K562 (cell line): Measurements from ENCODE around the gene LAMTOR1. TPM values are rescaled to one million over a fixed set of nuclear protein-coding genes. Genes with fewer than 3 reads are reported as not detected.

Experiments used
- ERF ChIP-seq: fragments of 450-650 bp; formaldehyde crosslinking; IDR thresholded peaks from 2 replicates; pipeline ENCODE4 v1.4.0; 2020; ENCODE audit warnings: mild to moderate bottlenecking, mixed read lengths
- ETV1 ChIP-seq: fragments of 450-650 bp; conservative IDR thresholded peaks from 2 replicates; pipeline ENCODE4 v1.6.1; 2016; ENCODE audit warnings: missing genetic modification characterization, control low read depth, low read depth, missing compliant biosample characterization
- FOS ChIP-seq: IDR thresholded peaks from 3 replicates; pipeline ENCODE4 v1.6.1; 2011; ENCODE audit not compliant: insufficient read length; ENCODE audit errors: extremely low read depth
- FOSL1 ChIP-seq: fragments of 200-800 bp; sonication (Bioruptor generic); conservative IDR thresholded peaks from 2 replicates; pipeline ENCODE4 v1.6.1; 2016; ENCODE audit warnings: missing genetic modification characterization, missing compliant biosample characterization
- GABPB1 ChIP-seq: sonication (generic); formaldehyde crosslinking; IDR thresholded peaks from 2 replicates; pipeline ENCODE4 v1.8.0; 2022; ENCODE audit warnings: mild to moderate bottlenecking, missing genetic modification reagents
- HSF4 ChIP-seq: fragments of 250-450 bp; sonication (Bioruptor Pico); IDR thresholded peaks from 2 replicates; pipeline ENCODE4 v2.1.2; 2022; ENCODE audit warnings: mild to moderate bottlenecking, moderate library complexity, borderline replicate concordance
- KAT2B ChIP-seq: IDR thresholded peaks from one replicate; pipeline ENCODE4 v1.6.1; 2012; ENCODE audit warnings: low read depth, mild to moderate bottlenecking, control low read depth, inconsistent platforms, low read length, moderate library complexity
- KLF1 ChIP-seq: fragments of 450-650 bp; IDR thresholded peaks from 2 replicates; pipeline ENCODE4 v1.6.1; 2016; ENCODE audit warnings: missing genetic modification characterization, missing compliant biosample characterization
- MAFF ChIP-seq: IDR thresholded peaks from 2 replicates; pipeline ENCODE4 v1.6.1; 2012; ENCODE audit warnings: low read length, improper control_type of control experiment
- MCM3 ChIP-seq: fragments of 450-650 bp; IDR thresholded peaks from 2 replicates; pipeline ENCODE4 v1.6.1; 2016
- MCM7 ChIP-seq, 2 experiments: fragments of 450-650 bp; IDR thresholded peaks; 2 replicates each; pipeline ENCODE4 v1.6.1; 2016 to 2018
- MTA1 ChIP-seq: fragments of 450-650 bp; IDR thresholded peaks from 2 replicates; pipeline ENCODE4 v1.6.1; 2017; ENCODE audit warnings: borderline replicate concordance
- NR4A1 ChIP-seq, 2 experiments: fragments of 250-450 bp in 1 of 2; fragments of 450-650 bp in 1 of 2; sonication (Bioruptor Pico) in 1 of 2; IDR thresholded peaks; 2 replicates each; pipeline versions ENCODE4 v1.4.0 to v1.6.1; 2016 to 2020; ENCODE audit warnings: mild to moderate bottlenecking in 2 of 2, missing compliant biosample characterization in 1 of 2, missing genetic modification characterization in 1 of 2, moderate library complexity in 1 of 2
- RUNX1 ChIP-seq: sonication (generic); IDR thresholded peaks from 2 replicates; pipeline ENCODE4 v1.6.1; 2016; ENCODE audit warnings: antibody characterized with exemption, low read depth
- TAF1 ChIP-seq: IDR thresholded peaks from 2 replicates; pipeline ENCODE4 v1.6.1; 2011; ENCODE audit warnings: mild to moderate bottlenecking, low read length, moderate library complexity; ENCODE audit not compliant: insufficient read depth, control insufficient read depth, severe bottlenecking; ENCODE audit errors: extremely low read depth
- TRIM24 ChIP-seq, 2 experiments: fragments of 450-650 bp; IDR thresholded peaks; 2 replicates each; pipeline ENCODE4 v1.6.1; 2016
- YY1 ChIP-seq, 3 experiments: IDR thresholded peaks; 2 replicates each; pipeline ENCODE4 v1.6.1; 2011; ENCODE audit warnings: low read length in 2 of 3, mild to moderate bottlenecking in 2 of 3, moderate library complexity in 2 of 3, borderline replicate concordance in 1 of 3, control low read depth in 1 of 3, low read depth in 1 of 3; ENCODE audit not compliant: insufficient read depth in 3 of 3, insufficient replicate concordance in 2 of 3, control insufficient read depth in 1 of 3, insufficient read length in 1 of 3; ENCODE audit errors: extremely low read depth in 1 of 3
- ZKSCAN3 ChIP-seq: fragments of 250-450 bp; sonication (Bioruptor Pico); IDR thresholded peaks from 2 replicates; pipeline ENCODE4 v1.4.0; 2020
- ZNF165 ChIP-seq: fragments of 250-450 bp; sonication (Bioruptor Pico); IDR thresholded peaks from 2 replicates; pipeline ENCODE4 v1.4.0; 2020; ENCODE audit warnings: borderline replicate concordance
- ZNF197 ChIP-seq: fragments of 200-800 bp; sonication (Bioruptor generic); IDR thresholded peaks from 2 replicates; pipeline ENCODE4 v1.6.1; 2016; ENCODE audit warnings: low read depth, missing genetic modification characterization, missing compliant biosample characterization
- ZNF77 ChIP-seq: fragments of 250-450 bp; sonication (Bioruptor Pico); IDR thresholded peaks from 2 replicates; pipeline ENCODE4 v1.5.0; 2020
- polyA plus RNA-seq, 8 experiments: library from polyadenylated mRNA; depleted of rRNA in 4 of 8; stranded (reverse) in 5 of 8; unstranded in 3 of 8; fragments of >200 nt; fragmentation: Nextera tagmentation in 2 of 8; fragmentation: Illumina TruSeq in 1 of 8; extraction: Ambion mirVana in 2 of 8; extraction: Trizol in 1 of 8; gene quantifications; 2 replicates each; pipeline versions ENCODE4 v1.2.1 to v1.2.3, GENCODE V29; 2011 to 2014; ENCODE audit warnings: inconsistent platforms in 1 of 8, missing spikeins in 1 of 8
- total RNA-seq, 7 experiments: library from RNA; depleted of rRNA in 6 of 7; stranded (reverse); fragments of >200 nt in 6 of 7; fragmentation: Illumina TruSeq in 2 of 7; extraction: Trizol in 2 of 7; gene quantifications; 2 replicates each; pipeline versions ENCODE4 v1.2.1 to v1.2.3, GENCODE V29; 2011 to 2021; ENCODE audit warnings: low replicate concordance in 1 of 7
- TF ChIP-seq, protein P1 (sequence below), 2 experiments: fragments of 150-350 bp in 1 of 2; IDR thresholded peaks; 2 replicates each; pipeline ENCODE4 v1.6.1; 2012 to 2016; ENCODE audit warnings: low read depth in 2 of 2, low read length in 2 of 2, mild to moderate bottlenecking in 1 of 2, moderate library complexity in 1 of 2
- TF ChIP-seq, protein P2 (sequence below): sonication (generic); formaldehyde crosslinking; IDR thresholded peaks from 2 replicates; pipeline ENCODE4 v1.8.0; 2022; ENCODE audit warnings: mild to moderate bottlenecking, missing genetic modification reagents
- TF ChIP-seq, protein P3 (sequence below), 2 experiments: fragments of 250-450 bp in 1 of 2; fragments of 450-650 bp in 1 of 2; sonication (Bioruptor Pico) in 1 of 2; IDR thresholded peaks; 2 replicates each; pipeline versions ENCODE4 v1.6.1 to v1.8.0; 2016 to 2021; ENCODE audit warnings: mild to moderate bottlenecking in 2 of 2, moderate library complexity in 2 of 2, missing compliant biosample characterization in 1 of 2, missing genetic modification characterization in 1 of 2

Gene LAMTOR1
- total and polyA plus RNA-seq, 9 of the 15 experiments (the other 6 are each of a cell fraction or from before 2014, with no cell fraction given): 62.6 to 104 (median 85.3) TPM

DNA sequence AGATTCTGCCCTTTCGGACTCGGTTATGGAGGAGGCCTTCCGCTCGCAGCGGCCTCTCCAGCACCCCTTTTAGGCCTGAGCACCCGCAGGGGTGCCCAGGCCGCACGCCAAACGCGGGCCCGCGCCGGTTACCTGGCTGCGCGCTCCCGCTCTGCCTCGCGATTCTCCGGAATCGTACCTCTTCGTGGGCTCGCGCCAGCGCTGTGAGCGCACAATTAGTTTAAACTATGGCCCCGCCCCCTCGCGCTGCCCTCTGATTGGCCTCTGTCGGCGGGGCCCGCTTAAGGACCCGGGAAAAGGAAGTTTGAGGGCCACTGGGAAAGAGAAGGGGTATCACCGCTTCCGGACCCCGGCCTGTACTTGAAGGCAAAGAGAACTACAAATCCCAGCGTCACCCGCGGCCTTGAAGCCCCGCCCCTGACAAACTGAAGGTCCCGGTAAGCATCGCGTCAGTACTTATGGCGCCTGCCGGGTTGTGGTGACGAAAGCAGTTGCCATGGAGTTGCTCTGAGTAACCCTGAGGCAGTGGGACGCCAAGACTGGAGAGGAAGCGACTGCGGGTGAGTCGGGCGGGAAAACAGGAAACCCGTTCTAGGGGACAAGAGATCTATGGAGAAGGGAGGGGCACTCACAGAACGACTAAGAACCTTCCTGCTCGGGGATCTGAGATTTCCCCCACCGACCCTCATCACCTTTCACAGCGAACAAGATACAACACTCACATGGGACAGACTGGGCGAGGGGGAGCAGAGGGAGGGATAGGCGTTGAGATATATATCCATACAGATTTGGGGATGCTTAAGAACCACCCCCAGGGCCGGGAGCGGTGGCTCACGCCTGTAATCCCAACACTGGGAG, 22.5 kb downstream of the LAMTOR1 start, which contains the start of the genes LRRC51 and NUMA1 (continued):
- TF ChIP-seq, protein P1, sequence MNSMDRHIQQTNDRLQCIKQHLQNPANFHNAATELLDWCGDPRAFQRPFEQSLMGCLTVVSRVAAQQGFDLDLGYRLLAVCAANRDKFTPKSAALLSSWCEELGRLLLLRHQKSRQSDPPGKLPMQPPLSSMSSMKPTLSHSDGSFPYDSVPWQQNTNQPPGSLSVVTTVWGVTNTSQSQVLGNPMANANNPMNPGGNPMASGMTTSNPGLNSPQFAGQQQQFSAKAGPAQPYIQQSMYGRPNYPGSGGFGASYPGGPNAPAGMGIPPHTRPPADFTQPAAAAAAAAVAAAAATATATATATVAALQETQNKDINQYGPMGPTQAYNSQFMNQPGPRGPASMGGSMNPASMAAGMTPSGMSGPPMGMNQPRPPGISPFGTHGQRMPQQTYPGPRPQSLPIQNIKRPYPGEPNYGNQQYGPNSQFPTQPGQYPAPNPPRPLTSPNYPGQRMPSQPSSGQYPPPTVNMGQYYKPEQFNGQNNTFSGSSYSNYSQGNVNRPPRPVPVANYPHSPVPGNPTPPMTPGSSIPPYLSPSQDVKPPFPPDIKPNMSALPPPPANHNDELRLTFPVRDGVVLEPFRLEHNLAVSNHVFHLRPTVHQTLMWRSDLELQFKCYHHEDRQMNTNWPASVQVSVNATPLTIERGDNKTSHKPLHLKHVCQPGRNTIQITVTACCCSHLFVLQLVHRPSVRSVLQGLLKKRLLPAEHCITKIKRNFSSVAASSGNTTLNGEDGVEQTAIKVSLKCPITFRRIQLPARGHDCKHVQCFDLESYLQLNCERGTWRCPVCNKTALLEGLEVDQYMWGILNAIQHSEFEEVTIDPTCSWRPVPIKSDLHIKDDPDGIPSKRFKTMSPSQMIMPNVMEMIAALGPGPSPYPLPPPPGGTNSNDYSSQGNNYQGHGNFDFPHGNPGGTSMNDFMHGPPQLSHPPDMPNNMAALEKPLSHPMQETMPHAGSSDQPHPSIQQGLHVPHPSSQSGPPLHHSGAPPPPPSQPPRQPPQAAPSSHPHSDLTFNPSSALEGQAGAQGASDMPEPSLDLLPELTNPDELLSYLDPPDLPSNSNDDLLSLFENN (IDR thresholded peaks at IDR 0.05; ENCODE audit: low read depth in 2 of 2, low read length in 2 of 2): peak in 1 of 2 experiments; percentile 24; a peak in 1 of 4 replicates
- peak; percentile 89 for TF ChIP-seq GABPB1 (CRISPR knock-in tag)
- peak; percentile 21 for TF ChIP-seq FOS
- TF ChIP-seq ZNF77: no peak
- no peak for TF ChIP-seq MAFF
- TF ChIP-seq HSF4: no peak
- no peak for TF ChIP-seq MCM3
- no peak for TF ChIP-seq KLF1 (tag)
- TF ChIP-seq NR4A1 (CRISPR knock-in tag; IDR thresholded peaks at IDR 0.05): no peak
- TF ChIP-seq NR4A1 (tag; IDR thresholded peaks at IDR 0.05): no peak
- peak; percentile 62 to 91 (median 88) for TF ChIP-seq YY1 (IDR thresholded peaks at IDR 0.05; ENCODE audit: borderline replicate concordance in 1 of 3, control insufficient read depth in 1 of 3, extremely low read depth in 1 of 3, insufficient read depth in 3 of 3, insufficient read length in 1 of 3, insufficient replicate concordance in 2 of 3, low read depth in 1 of 3, low read length in 2 of 3)
- TF ChIP-seq ERF (CRISPR knock-in tag): no peak
- no peak for TF ChIP-seq ZKSCAN3
- TF ChIP-seq RUNX1: no peak
- peak; percentile 79 for TF ChIP-seq ETV1 (tag)
- TF ChIP-seq MTA1: no peak
- TF ChIP-seq MCM7 (IDR thresholded peaks at IDR 0.05): no peak
- peak in 1 of 2 experiments; percentile 36; a peak in 1 of 4 replicates for TF ChIP-seq TRIM24 (IDR thresholded peaks at IDR 0.05)
- TF ChIP-seq, protein P2, sequence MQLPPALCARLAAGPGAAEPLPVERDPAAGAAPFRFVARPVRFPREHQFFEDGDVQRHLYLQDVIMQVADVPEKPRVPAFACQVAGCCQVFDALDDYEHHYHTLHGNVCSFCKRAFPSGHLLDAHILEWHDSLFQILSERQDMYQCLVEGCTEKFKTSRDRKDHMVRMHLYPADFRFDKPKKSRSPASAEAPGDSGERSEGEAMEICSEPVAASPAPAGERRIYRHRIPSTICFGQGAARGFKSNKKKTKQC (CRISPR knock-in tag): 0 out of 2 replicates have a peak, but pooled peaks have one; percentile 23
- TF ChIP-seq, protein P3, sequence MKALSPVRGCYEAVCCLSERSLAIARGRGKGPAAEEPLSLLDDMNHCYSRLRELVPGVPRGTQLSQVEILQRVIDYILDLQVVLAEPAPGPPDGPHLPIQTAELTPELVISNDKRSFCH (CRISPR knock-in tag; IDR thresholded peaks at IDR 0.05): no peak
- TF ChIP-seq, protein P3 (tag; IDR thresholded peaks at IDR 0.05): no peak; the same call in 1 of the 2 replicates
- TF ChIP-seq KAT2B: no peak
- TF ChIP-seq ZNF165 (CRISPR knock-in tag): no peak
- TF ChIP-seq FOSL1 (tag): peak; percentile 62
- TF ChIP-seq TAF1: peak; percentile 79
- no peak for TF ChIP-seq ZNF197
